Transverse colon (tissue), 4 donors: ENCODE data around the gene PLCH1. TPM values are rescaled to one million over a fixed set of nuclear protein-coding genes. Genes with fewer than 3 reads are reported as not detected.

Source experiments
- DNase-seq: peaks from one replicate; pipeline ENCODE4 v3.0.0-alpha.2; 2019
- H3K27ac ChIP-seq, 4 donors: fragments of 200-600 bp; sonication (generic); 2 replicates each; pipeline ENCODE4 v1.5.1; 2016 to 2018; ENCODE audit warnings: inconsistent platforms in 4 of 4
- H3K27me3 ChIP-seq: fragments of 200-600 bp; sonication (generic); 2 replicates; pipeline ENCODE4 v1.5.1; 2017; ENCODE audit warnings: inconsistent platforms
- H3K36me3 ChIP-seq, 4 donors: fragments of 200-600 bp; sonication (generic); 2 replicates each; pipeline ENCODE4 v1.5.1; 2017 to 2019; ENCODE audit warnings: inconsistent platforms in 4 of 4
- H3K4me1 ChIP-seq, 4 donors: fragments of 200-600 bp; sonication (generic); 2 replicates each; pipeline ENCODE4 v1.5.1; 2017 to 2020; ENCODE audit warnings: inconsistent platforms in 4 of 4
- H3K4me3 ChIP-seq, 4 donors: fragments of 200-600 bp; sonication (generic); 1 replicate in 1 of 4; 2 replicates in 3 of 4; pipeline versions ENCODE4 v1.5.1 to v1.6.1; 2017 to 2019; ENCODE audit warnings: inconsistent platforms in 4 of 4
- H3K9me3 ChIP-seq, 2 donors: fragments of 200-600 bp; sonication (generic); 2 replicates each; pipeline ENCODE4 v1.5.1; 2017 to 2019; ENCODE audit warnings: inconsistent platforms in 2 of 2
- EP300 ChIP-seq: sonication (generic); formaldehyde crosslinking; IDR thresholded peaks from one replicate; pipeline ENCODE4 v1.6.1; 2017; ENCODE audit warnings: antibody characterized with exemption, low read depth
- POLR2A ChIP-seq: fragments of 450-650 bp; IDR thresholded peaks from one replicate; pipeline ENCODE4 v1.6.1; 2016; ENCODE audit warnings: antibody characterized with exemption, mild to moderate bottlenecking, moderate library complexity
- POLR2AphosphoS5 ChIP-seq, 3 donors: sonication (generic); formaldehyde crosslinking; IDR thresholded peaks; one replicate each; pipeline ENCODE4 v1.6.1; 2016; ENCODE audit warnings: antibody characterized with exemption in 3 of 3
- whole genome bisulfite sequencing, 2 donors: methylation state at CpG; one replicate each; pipeline ENCODE4 v1.1.5; 2018; ENCODE audit warnings: low coverage in 1 of 2; 5-methylcytosine and 5-hydroxymethylcytosine counted together
- in situ Hi-C, 4 donors: fragments of 200-750 bp; cut with MboI; loops; one replicate each; pipeline versions ENCODE4 v1.15.0 to v1.15.1; 2017; ENCODE audit warnings: low sequenced_read_pairs in 3 of 4, low pct_ligation_motif_present in 1 of 4, low pct_unique_long_range_greater_than_20kb in 1 of 4
- intact Hi-C: fragments of 100-400 bp; cut with DNase I; formaldehyde crosslinking; loops from one replicate; pipeline ENCODE4 v1.15.1; 2023; ENCODE audit warnings: low total_unique reads
- total RNA-seq, 4 donors: library from RNA; depleted of rRNA; stranded (reverse); fragments of >200 nt; gene quantifications; one replicate each; pipeline ENCODE4 v1.1.0, GENCODE V29; 2016
- TF ChIP-seq, protein P1 (sequence below), 5 experiments: fragments of 200-600 bp in 3 of 5; fragments of 450-650 bp in 2 of 5; sonication (generic) in 3 of 5; IDR thresholded peaks; 1 replicate in 2 of 5; 2 replicates in 3 of 5; pipeline ENCODE4 v1.5.1; 2016 to 2017; ENCODE audit warnings: antibody characterized with exemption in 5 of 5, inconsistent platforms in 3 of 5, mild to moderate bottlenecking in 2 of 5, moderate library complexity in 1 of 5

Gene PLCH1
- total RNA-seq, 4 donors from 2014 or later, result 8.2 to 33.4 (median 8.5) TPM

DNA sequence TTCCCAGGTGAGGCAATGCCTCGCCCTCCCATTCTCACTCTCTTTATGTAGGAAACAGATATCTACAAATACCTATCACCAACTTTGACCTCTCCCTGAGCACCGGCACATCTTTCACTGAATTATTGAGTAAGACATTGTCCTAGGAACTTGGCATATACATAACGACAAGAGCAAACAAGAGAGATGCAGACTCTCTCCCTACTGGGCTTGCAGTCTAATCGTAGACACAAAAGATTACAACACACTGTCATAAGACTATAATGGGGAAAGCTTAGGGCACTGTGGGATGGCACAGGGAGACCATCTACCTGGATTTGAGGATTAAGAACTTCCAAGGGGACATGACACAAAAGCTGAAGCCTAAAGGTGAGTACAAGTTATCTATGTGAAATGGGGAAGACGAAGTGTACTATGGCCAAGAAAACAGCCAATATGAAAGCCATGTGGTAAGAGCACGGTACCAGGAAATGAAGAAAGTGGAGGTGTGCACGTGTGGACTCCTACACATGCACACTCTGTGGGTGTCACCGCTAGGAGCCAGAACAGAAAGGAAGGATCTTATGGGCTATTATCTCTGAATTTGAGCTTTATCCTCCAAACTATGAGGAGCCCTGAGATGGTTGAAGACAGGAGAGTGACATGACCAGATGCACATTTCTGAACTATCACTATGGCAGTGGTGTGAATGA, 232.6 kb downstream of the PLCH1 start:
- intact Hi-C loops (no loop called here), in situ Hi-C loops (no loop called here)
- H3K4me3 ChIP-seq, result no peak overlapping the region
- TF ChIP-seq POLR2A, result no peak
- TF ChIP-seq EP300, result no peak
- TF ChIP-seq, protein P1, sequence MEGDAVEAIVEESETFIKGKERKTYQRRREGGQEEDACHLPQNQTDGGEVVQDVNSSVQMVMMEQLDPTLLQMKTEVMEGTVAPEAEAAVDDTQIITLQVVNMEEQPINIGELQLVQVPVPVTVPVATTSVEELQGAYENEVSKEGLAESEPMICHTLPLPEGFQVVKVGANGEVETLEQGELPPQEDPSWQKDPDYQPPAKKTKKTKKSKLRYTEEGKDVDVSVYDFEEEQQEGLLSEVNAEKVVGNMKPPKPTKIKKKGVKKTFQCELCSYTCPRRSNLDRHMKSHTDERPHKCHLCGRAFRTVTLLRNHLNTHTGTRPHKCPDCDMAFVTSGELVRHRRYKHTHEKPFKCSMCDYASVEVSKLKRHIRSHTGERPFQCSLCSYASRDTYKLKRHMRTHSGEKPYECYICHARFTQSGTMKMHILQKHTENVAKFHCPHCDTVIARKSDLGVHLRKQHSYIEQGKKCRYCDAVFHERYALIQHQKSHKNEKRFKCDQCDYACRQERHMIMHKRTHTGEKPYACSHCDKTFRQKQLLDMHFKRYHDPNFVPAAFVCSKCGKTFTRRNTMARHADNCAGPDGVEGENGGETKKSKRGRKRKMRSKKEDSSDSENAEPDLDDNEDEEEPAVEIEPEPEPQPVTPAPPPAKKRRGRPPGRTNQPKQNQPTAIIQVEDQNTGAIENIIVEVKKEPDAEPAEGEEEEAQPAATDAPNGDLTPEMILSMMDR (IDR thresholded peaks at IDR 0.05), result no peak
- no peak for TF ChIP-seq POLR2AphosphoS5 (IDR thresholded peaks at IDR 0.05)
- H3K36me3 ChIP-seq, result no peaks in the 10 kb centered on the region
- no peak for DNase-seq
- no peak overlapping the region for H3K27ac ChIP-seq
- H3K9me3 ChIP-seq, result no peaks in the 10 kb centered on the region
- WGBS, 2 donors, result 80 to 85% methylated on average over 5 to 8 of the region's 8 CpGs
- no peaks in the 10 kb centered on the region for H3K27me3 ChIP-seq
- no peaks in the 10 kb centered on the region for H3K4me1 ChIP-seq

DNA sequence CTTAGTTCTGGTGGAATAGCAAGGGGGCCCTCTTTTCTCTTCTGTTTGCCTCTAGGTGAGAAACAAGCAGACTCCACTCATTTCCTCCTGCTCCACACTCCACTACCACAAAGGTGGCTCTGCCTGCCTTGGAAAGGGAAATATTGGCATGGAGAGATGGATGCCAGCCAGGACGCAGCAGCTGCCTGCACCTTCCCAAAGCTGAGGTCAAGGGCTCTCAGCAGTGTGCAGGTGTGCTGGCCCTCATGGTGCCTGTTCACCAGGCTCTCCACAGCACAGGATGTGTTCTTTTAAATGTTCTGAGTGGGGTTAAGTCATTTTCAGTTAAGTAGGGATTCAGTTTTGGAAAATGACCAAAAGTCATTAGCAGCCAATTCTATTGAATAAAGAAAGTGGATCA, 240.2 kb downstream of the PLCH1 start:
- no peak overlapping the region for H3K4me3 ChIP-seq
- no peak overlapping the region for H3K27ac ChIP-seq
- 80% methylated on average over 1 of the region's 1 CpG; no CpG with 5 or more reads in 1 of the 2 donors for WGBS, 2 donors
- DNase-seq, result no peak
- H3K27me3 ChIP-seq, result no peaks in the 10 kb centered on the region
- no peaks in the 10 kb centered on the region for H3K9me3 ChIP-seq
- in situ Hi-C loops (no loop called here), intact Hi-C loops (no loop called here)
- no peaks in the 10 kb centered on the region for H3K4me1 ChIP-seq
- TF ChIP-seq, protein P1 (IDR thresholded peaks at IDR 0.05), result no peak
- TF ChIP-seq EP300, result no peak
- TF ChIP-seq POLR2AphosphoS5 (IDR thresholded peaks at IDR 0.05), result no peak
- H3K36me3 ChIP-seq, result no peaks in the 10 kb centered on the region

DNA sequence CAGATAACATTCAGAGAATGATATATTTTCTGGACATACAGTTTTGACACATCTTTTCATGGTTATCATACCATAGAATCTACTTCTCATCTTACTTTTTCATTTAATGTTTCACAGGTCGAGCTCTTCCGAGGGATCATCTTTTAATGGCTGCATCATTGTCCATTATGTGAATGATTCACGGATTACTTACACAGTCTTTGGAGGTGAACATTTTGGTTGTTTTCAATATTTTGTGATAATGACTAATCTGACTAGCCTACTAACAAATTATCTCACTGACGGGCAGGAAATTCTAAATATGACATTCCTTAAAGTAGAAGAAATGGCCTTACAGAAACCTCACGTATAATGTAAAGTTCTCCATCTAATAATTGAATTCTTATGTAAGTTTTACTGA, 242.2 kb downstream of the PLCH1 start:
- no peak overlapping the region for H3K27ac ChIP-seq
- no peaks in the 10 kb centered on the region for H3K9me3 ChIP-seq
- in situ Hi-C loops, result no loop called here
- H3K4me1 ChIP-seq, result no peaks in the 10 kb centered on the region
- TF ChIP-seq, protein P1 (IDR thresholded peaks at IDR 0.05), result no peak
- no peak for TF ChIP-seq EP300
- no peak overlapping the region for H3K4me3 ChIP-seq
- H3K36me3 ChIP-seq, result no peaks in the 10 kb centered on the region
- DNase-seq, result no peak
- intact Hi-C loops, result no loop called here
- 91 to 95% methylated on average over 5 of the region's 5 CpGs for WGBS, 2 donors
- no peaks in the 10 kb centered on the region for H3K27me3 ChIP-seq

DNA sequence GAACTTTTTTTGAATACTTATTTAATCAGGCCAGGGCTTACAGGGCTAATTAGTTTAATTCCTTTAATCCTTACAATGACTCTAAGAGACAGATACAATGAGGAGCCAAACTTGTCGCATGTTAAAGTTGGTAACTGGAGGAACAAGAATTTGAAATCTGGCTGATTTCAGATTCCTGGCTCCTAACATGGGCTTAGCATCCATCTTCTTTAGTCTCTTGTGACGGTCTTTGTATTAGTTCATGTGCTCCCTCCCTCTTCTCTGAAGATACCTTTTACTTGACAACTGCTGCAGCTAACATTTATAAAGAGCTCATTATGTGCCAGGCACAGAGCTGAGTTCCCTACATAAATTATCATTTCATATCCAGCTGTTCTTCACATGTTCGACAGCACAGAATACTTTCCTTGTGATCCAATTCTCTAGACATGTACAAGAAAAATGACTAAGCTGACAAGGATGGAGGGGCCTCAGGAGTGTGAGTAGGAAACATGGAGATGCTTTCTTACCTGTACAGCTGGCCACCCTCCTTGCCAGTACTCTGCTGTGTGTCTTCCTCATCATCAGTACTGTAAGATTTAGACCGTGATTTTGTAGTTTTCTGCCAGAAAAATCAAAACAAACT, 244.6 kb downstream of the PLCH1 start:
- in situ Hi-C loops, result no loop called here
- intact Hi-C loops, result no loop called here
- WGBS, 2 donors, result 77 to 78% methylated on average over 4 of the region's 4 CpGs
- H3K36me3 ChIP-seq, result no peaks in the 10 kb centered on the region
- no peak overlapping the region for H3K4me3 ChIP-seq
- no peaks in the 10 kb centered on the region for H3K9me3 ChIP-seq
- H3K27ac ChIP-seq, result no peak overlapping the region
- H3K27me3 ChIP-seq, result no peaks in the 10 kb centered on the region
- DNase-seq, result no peak
- no peak for TF ChIP-seq POLR2A
- TF ChIP-seq EP300, result no peak
- TF ChIP-seq, protein P1 (IDR thresholded peaks at IDR 0.05), result no peak
- no peak for TF ChIP-seq POLR2AphosphoS5 (IDR thresholded peaks at IDR 0.05)
- no peaks in the 10 kb centered on the region for H3K4me1 ChIP-seq
